T47D (cell line): Measurements from ENCODE around the gene B3GNT7.

ENCODE experiments used
- DNase-seq, 2 experiments: peaks; one replicate each; pipeline versions ENCODE4 v3.0.0 to v3.0.0-alpha.2; 2011 to 2012; ENCODE audit warnings: low read depth in 1 of 2, low spot score in 1 of 2
- JUND ChIP-seq: IDR thresholded peaks from 2 replicates; pipeline ENCODE4 v1.6.1; 2012; ENCODE audit warnings: low read depth
- in situ Hi-C: cut with HindIII; loops from 2 replicates; pipeline ENCODE4 v1.10.0; 2016; ENCODE audit warnings: low sequenced_read_pairs, low pct_unique_long_range_greater_than_20kb

B3GNT7 gene

DNA sequence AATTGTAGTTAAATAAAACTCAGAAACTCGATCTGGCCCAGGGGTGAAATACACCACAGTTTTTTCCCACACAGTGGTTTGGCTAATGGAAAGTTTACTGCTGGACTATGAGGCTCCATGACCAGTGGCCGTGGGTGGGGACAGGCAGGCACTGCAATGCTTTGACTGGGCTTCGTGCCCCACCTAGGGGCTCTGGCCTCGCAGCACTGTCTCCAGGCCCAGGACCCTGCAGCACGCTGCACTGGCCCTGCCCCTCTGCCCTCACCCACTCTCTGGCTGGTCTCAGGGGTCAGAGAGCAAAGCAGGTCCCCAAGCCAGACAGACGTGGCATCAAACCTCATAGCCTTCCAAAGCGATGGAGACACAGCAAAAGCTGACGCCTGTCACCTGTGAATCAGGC lies 13.4 kb upstream of the B3GNT7 start:
- TF ChIP-seq JUND = no peak
- in situ Hi-C loops = no loop called here
- no peak for DNase-seq

DNA sequence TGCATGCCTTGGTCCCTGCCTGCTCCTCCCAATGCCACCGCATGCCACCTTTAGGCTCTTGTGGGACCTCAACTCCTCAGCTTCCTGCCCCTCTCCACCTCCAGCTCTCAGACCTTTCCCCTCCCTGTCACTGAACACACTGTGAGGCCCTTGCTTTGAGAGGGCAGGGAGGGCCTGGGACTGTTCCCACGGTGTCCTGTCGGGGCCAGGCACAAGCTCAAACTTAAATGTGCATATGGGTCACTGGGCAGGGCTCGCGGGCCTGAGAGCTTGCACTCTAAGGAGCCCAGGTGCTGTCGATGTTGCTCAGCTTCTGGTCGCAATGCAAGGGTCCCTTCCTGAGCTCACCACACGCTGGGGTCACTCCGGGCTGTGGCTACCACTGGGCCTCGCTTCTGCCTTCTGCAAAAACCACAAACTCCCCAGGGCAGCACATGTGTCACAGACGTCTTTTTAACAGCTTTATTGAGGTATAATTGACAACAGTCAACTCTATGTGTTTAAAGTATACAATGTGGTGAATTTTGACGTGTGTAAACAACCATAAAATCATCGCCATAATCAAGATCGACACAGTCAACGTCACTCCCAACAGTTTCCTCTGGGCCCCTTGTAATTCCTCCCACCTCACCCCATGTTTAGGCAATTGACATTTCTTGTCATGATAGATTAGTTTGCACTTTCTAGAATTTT lies 11.9 kb upstream of the B3GNT7 start:
- in situ Hi-C loops = no loop called here
- no peak for TF ChIP-seq JUND
- no peak for DNase-seq

DNA sequence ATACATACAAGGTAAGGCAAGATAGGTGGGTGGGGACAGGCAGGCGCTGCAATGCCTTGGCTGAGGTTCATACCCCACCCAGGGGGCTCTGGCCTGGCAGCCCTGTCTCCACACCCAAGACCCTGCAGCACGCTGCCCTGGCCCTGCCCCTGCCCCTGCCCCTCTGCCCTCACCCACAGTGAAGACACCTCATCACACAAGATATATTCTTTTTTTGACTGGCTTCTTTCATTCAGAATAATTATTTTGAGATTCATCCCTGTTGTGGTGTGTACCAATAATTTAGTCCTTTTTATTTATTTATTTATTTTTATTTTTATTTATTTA lies 11.4 kb upstream of the B3GNT7 start:
- TF ChIP-seq JUND = no peak
- in situ Hi-C loops = no loop called here
- no peak for DNase-seq

DNA sequence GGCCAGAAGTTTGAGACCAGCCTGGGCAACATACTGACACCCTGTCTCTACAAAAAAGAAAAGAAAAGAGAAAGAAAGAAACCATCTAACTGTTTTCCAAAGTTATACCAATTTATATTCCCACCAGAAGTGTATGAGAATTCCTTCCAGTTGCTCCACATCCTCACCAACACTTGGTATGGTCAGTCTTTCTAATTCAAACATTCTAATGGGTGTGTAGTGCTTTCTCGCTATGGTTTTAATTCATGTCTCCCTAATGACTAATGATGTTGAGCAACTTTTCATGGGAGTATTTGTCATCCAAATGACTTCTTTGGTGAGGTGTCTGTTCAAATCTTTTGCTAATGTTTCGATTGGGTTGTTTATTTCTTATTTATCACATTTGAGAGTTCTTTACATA lies 10.5 kb upstream of the B3GNT7 start:
- no peak for DNase-seq
- TF ChIP-seq JUND = no peak
- in situ Hi-C loops = no loop called here

DNA sequence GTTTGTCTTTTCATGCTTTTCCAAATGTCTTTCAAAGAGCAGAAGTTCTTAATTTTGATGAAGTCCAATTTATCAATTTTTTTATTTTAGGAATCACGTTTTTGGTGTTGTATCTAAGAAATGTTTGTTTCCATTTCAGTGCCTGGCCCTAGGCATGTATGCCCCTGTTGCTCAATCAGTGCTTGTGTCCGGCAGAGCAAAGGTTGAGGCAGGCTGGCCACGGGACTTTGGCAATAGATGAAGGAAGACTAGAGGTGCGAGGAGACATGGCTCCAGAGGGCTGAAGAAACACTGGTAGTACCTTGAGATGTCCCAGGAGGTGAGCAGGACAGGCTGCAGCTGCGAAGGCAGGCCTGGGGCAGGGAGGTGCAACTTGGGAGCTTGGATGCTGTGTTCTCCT lies 10.1 kb upstream of the B3GNT7 start:
- in situ Hi-C loops = no loop called here
- no peak for DNase-seq
- TF ChIP-seq JUND = no peak

DNA sequence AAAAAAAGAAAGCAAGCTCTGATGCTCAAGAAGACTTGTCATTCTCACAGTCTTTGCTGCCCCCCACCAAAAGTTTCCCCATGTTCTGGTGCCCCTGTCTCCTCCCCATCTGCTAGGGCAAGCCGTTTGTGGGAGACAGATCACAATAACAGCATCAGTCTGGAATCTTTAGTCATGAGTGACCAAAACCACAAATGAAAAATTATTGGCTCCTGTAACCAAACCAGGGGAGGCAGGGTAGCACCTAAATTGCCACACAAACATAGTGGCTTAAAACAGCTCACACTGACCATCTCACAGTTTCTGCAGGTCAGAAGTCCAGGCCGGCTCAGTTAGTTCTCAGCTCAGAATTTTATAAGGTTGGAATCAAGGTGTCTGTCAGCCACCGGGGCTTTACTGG lies 9.1 kb upstream of the B3GNT7 start:
- no peak for DNase-seq
- in situ Hi-C loops = no loop called here
- TF ChIP-seq JUND = no peak

DNA sequence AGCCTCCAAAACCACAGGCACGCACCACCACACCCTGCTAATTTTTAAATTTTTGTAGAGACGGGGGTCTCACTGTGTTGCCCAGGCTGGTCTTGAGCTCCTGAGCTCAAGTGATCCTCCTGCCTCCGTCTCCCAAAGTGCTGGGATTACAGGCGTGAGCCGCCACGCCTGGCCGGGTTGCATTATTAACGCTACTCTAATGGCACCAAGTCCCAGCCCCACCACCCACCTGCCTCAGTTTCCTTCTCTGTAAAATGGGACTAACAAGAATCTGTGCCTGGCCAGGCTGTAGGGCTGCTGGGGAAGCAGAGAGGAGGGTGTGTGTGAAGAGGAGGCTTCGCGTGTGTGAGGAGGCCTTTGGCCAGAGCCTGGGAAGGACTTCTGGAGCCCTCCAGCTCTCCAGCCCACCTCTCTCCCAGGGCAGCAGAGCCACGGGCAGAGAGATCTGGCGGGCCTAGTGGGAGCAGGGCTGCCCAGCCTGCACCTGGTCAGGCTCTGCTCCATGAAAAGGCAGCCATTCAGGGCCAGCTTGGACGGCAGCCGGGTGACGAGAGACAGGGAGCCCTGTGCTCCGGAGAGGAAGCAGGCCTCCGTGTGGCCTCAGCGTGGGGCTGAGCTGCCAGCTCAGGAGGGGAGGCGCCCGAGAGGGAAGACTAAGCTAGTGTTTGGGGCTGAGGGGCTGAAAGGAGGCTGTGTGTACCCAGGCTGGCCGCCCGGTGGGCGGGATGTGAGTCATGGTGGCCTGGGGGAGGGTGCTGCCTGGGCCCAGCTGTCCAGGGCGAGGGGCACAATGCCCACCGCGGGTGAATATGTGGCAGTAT lies 7.4 kb upstream of the B3GNT7 start:
- in situ Hi-C loops = no loop called here
- no peak for DNase-seq
- TF ChIP-seq JUND = no peak

DNA sequence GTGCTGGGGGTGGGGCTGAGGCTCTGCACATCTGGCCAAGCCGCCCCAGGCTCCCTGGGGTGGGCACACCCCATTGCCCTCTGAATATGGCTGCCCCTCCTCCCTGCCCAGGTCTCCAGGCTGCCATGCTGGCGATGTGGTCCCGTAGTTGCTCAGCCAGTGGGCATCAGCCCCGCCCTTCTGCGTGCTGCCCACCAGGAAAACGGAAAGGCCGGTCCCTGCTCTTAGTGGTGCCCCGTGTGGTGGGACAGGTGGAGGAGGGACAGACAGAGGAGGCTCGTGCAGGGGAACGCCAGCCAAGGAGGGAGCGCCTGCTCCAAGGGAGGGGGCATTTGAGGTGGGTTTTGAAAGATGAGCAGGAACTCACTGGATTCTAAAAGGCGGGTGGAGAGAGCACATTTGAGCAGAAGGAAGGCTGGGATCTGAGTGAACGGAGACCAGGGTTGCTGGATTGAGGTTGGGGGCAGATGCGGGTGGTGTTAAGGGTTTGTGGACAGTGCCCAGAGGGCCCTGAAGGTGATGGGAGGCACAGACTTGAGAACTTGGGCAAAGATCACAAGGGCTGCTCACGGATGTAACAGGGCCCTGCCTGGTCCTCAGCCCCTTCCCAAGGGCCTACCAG lies 6.7 kb upstream of the B3GNT7 start:
- in situ Hi-C loops = no loop called here
- no peak for TF ChIP-seq JUND
- no peak for DNase-seq

DNA sequence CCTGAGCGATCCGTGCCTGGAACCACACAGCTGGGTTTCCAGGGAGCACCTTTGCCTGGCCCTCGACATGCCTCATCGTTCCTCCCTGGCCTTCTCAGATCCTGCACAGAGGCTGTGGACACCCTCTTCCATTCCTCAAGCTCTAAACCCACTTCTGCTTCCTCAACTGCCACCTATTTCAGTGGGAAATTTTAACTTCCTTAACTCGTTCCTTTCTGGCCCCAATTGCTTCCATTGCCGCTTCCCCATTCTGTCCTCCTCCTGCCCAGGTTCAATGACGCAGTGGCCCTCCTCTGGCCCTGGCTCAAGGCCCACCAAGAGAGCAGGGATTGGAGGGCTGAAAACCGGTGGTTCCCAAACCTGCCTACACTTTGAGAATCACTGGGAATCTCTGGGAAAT lies 4.8 kb upstream of the B3GNT7 start:
- in situ Hi-C loops = no loop called here
- TF ChIP-seq JUND = no peak
- DNase-seq = no peak

DNA sequence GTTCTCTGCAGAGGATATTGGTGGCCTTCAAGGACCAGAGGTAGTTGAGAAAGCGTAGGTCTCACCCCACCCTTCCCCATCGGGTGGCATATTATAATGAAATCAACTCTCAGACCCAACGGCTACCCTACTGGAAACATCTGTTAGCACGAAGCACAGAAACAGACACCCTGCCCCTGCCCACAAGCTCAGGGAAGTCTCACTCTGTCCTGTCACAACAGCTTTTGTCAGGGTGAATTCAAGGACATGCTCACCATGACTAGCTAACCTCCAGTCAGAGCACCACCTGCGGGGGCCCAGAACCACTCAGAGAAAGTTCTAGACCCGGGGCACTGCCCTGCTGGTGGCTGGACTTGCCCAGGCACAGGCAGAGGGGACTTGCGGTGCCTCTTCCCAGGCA lies 3.5 kb upstream of the B3GNT7 start:
- no peak for DNase-seq
- in situ Hi-C loops = no loop called here
- TF ChIP-seq JUND = no peak

DNA sequence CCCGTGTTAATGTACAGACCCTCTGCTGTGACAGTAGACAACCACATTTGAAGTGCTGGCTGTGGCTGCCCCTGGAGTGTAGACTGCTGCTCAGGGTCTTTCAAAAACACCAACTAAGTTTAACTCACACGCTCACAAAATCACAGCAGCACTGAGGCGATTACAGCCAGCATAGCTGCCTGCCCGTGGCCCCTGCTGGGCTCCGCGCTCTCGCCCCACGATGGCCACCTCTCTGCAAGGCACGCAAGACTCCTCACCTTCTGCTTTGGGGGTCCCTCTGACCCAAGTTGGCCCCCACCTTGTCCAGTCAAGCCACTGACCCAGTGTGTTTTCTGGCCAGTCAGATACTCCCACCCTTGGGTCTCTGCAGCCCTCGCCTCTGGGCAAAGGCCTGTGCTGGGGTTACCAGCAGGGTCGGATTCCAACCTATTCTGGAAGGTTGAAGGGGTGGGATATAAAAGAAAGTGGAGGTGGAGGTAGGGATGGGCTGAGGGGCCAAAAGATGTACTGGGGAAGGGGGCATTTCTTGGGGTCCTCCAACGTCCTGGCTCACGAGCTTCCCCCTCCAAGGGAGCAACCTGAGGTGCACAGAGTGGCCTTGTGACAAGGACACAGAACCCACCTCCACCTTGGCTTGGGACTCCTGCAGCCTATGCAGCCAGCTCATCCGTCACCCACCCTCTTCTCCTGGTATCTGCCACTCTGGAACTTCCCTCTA lies 2.9 kb upstream of the B3GNT7 start:
- no peak for TF ChIP-seq JUND
- in situ Hi-C loops = no loop called here
- DNase-seq = no peak

DNA sequence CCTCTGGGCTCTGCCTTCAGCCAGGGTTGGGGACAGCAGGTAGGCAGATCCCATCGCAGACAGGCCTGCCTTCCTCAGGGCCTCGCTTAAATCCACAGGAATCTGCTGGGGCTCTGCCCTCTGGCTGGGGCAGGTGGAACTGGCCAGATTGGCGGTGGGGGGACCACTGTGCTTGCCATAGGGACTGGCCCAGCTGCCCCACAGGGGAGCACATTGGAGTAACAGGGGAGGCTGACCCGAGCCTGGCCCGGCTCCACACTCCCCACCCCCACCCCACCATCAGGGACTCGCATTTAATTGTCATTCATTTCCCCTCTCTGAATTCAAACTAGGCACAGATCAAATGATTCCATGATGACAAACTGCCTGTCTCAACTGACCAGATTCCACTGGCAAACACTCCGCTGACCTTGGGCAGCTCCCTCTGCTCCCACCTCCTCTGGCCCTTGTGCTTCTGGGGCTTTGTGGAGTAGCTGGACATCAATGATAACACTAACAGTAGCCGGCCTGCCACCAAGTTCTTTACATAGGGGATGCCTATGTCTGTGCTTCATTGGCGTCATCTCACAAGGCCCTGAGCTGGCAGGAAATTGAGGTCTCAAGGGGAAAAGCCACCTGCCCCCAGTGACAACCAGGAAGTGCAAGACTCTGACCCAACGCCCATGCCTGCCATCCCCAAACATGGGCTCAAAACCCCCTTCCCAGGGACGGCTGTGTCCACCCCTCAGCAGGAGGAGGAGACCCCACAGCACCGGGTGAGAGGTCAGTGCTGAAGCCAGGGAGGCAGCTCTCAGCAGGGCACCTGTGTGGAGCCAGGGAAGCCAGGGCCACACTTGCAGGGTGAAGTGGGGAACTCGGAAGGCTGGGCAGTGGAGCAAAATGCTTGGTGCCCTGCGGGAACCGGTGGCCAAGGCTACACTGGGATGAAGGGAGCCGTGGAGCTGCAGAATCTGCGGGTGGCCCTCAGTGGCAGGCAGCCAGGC lies 2.1 kb upstream of the B3GNT7 start:
- in situ Hi-C loops = no loop called here
- no peak for DNase-seq
- no peak for TF ChIP-seq JUND
